HG03432 (cell line): ENCODE results near the gene TMEFF1.
A peak's percentile ranks its signal among the peaks of the same experiment; 100 is the strongest.
"Not testable (repeated sequence)": the region's sequence is repeated elsewhere in the genome, so short reads cannot be mapped to it uniquely, and the experiment has no call there.

Experiments used
- ATAC-seq: cut with Tn5 transposase; IDR thresholded peaks from one replicate; pipeline ENCODE4 v1.9.1; 2021; ENCODE audit warnings: mild to moderate bottlenecking, moderate library complexity; ENCODE audit not compliant: unreplicated experiment

TMEFF1 gene, protein sequence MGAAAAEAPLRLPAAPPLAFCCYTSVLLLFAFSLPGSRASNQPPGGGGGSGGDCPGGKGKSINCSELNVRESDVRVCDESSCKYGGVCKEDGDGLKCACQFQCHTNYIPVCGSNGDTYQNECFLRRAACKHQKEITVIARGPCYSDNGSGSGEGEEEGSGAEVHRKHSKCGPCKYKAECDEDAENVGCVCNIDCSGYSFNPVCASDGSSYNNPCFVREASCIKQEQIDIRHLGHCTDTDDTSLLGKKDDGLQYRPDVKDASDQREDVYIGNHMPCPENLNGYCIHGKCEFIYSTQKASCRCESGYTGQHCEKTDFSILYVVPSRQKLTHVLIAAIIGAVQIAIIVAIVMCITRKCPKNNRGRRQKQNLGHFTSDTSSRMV

DNA sequence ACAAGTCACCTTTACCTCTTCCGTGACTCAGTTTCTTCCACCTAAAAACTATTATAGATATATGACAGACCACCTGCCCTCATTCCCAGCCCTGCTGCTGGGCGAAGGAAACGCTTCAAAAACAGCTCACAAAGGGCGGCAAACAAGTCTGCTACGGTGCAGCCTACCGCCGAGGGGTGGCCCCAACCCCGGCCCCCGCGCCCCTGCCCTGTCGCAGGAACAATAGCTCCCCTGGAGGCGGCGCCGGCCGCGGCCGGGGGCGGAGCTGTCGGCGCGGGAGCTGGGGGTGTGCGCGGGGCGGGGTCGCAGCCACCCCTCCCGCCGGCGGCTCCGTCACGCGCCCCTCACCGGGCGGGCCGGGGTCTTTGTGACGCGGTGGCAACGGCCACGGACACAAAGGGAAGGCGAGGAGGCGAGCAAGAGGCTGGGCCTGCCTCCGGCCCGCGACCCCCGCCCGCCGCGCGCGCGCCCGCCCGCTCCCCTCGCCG, at the start of gene TMEFF1:
TSS of gene TMEFF1 (plus strand) at position 362 of the 488 bp plus-strand sequence. CDS start 396 bp downstream, outside the sequence.
- ATAC-seq: peak; percentile 69

DNA sequence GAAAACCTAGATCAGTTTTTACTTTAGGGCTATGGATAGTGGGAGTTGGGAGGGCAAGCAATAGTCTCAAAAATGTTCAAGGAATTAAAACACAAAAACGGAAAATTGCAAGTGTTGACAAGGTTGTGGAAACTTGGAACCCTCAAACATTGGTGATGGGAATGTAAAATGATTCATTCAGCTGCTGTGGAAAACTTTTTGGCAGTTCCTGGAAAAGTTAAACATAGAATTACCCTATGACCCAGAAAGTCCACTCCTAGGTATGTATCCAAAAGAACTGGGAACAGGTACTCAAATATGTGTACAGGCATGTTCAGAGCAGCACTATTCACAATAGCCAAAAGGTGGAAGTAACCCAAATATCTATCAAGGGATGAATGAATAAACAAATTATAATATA, 47.2 kb upstream of the TMEFF1 start:
- no peak for ATAC-seq

DNA sequence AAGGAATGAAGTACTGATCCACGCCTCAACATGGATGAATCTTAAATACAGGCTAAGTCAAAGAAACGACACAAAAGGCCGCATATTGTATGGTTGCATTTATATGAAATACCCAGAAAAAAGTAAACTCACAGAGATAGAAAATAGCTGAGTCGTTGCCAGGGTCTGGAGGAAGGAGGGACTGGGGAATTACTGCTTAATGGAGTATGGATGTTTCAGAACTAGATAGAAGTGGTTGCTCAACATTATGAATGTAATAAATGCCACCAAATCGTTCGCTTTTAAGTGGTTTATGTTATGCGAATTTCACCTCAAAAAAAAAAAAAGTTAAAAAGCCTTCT, 46.8 kb upstream of the TMEFF1 start:
- no peak for ATAC-seq

DNA sequence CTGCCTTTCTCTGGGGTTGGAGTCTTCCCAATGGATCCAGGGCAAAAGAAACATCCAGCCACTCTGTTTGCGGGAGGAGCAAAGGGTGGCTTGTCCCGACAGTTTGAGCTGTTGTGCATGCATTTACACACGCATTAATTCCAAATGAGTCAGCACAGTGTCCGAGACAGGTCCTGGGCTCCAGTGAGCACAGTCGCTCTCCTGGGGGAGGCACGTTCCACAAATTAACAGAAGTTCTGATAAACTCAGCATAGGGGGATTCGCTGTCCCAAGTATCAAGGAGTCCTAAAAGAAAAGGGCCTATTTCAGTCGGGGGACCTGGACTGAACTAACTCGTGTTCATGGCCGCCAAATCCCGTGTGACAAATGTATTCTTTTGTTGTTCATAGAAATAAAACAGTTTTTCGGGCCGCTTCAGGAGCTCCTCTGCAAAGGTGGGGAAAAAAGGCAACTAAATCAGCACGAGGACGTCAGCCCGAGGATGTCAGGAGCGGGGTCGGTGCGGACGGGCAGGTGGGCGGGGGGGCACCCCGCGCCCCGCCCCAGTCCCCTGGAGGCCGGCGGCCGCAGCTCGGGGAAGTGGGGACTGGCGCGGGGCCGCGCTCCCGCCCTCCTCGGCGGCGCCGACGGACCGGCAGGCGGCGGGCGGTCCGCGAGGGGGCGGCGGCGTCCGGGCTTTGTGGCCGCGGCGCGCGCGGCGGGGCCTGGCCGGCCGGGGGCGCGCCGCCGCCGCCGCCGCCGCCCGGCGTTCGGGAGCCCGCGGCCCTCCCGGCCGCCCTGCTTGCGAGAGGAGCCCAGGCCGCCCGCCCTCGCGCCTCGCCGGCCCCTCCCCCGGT, 46.2 kb upstream of the TMEFF1 start, which contains the start of gene MSANTD3:
TSS of gene MSANTD3 (plus strand) at position 614 of the 836 bp plus-strand sequence. CDS start 14,796 bp downstream, outside the sequence.
- ATAC-seq: peak; percentile 85

DNA sequence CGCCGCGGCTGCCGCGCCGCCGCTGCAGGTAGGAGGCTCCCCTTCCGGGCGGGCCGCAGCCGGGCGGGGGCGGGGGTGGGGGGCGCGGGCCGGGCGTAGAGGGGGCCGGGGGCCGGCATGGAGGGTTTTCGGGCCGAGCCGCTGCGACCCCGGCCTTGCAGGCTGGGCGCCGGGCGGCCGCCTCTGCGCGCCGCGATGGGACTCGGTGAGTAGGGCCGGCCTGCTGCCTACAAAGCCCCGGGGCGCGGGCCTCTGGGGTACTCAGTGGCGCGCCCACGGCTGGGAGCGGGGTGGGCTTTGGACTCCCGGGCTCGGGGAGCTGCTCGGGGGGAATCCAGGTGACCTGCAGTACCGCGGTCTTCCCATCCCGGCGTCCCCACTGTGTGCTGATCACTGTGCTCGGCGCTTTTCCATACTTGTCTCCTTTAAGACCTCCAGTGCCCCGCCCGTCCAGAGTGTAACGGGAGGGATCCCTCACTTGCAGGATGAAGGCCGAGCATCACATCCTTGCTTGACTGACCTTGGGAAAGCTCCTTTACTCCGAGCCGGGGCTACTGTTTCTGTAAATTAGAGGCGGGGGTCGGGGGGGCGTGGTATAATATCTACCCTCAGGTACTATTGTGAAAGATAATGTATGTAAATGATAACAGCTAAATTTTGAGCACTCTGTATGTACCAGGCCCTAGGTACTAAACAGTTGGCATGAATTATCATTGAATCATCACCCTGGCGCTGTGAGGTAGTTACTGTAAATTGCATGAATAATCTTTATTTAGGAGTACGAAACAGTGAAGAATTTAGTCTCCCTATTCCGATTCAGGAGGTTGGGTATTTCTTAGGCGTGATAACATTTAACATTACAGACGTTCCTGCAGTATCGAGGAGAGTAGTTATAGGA, 45.3 kb upstream of the TMEFF1 start:
- ATAC-seq: peak; percentile 67

DNA sequence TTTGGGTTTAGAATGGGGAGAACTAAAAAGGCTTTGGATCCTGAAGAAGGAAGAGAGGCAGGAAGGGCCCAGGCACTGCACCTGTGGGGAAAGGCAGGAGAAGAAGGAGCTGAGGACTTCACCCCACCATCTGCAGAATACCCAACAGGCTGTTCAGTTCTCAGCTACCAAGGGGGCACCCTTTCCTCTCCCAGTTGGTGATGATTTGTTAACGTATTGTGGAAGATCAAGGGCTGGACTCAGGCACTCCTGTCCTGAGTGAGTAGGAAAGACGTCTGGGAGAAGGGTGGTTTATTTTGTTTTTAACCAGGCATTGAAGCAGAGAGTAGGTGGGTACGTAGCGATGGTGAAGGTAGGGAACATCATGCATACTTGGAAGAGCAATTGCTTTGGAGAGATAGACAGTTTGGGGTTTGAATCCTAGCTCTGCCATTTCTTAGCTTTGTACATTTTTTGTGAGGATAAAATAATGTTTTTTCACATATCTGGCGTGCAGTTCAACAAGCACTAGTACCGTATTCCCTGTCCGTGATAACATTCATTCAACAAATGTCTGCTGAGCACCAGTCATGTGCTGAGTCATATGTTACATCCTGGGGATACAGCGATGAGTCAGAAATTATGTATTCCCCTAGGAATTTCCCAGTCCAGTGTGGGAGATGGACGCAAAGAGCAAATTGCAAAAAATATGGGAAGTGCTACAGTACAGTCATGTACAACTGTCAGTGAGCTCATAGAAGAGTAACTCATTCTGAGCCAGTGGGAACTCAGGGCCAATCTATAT, 43.9 kb upstream of the TMEFF1 start:
- no peak for ATAC-seq

DNA sequence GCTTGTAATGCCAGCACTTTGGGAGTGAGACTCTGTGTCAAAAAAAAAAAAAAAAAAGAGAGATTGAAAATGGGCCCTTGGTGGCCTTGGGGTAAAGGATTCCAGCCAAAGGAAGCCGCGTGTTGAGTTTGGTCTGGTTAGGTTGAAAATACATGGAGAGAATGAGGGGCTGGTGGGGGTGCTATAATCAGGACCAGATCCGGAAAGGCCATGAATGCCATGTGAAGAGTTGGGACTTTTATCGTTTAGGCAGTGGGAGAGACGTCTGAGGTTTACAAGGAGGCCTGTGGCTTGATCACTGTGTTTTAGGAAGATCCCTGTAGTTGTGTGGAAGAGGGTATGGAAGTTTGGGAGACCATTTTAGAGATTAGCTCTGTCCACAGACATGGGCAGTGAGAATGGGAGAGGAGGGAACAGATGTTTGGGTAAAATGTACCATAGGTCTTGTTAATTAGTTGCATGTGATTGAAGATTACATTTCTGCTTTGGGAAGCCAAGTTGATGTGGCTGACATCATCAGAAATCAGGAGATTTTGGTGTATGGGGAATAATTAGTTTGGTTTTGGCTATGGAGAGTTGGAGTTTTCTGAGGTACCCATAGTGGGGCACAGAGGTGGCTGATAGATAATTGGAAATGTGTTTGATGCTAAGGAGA, 42.5 kb upstream of the TMEFF1 start:
- ATAC-seq: no peak

DNA sequence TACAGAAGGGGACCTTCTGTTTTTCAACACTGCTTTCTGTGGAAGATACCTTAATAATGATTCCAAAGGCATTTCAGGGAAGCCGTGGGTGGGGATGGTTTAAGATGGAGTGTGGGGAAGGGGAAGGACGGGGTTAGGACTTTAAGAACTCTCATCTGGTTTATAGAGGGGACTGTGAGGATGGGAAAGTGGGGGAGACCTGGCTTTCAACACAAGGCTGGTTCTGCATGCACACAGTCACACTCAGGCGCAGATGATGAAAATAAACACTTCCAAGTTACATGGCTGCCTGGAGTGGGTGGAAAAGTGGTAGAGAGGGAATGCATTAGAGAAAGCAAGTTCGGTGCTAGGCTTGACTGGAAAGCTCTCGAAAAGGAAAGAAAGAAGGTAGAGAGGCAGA, 41.1 kb upstream of the TMEFF1 start:
- ATAC-seq: no peak

DNA sequence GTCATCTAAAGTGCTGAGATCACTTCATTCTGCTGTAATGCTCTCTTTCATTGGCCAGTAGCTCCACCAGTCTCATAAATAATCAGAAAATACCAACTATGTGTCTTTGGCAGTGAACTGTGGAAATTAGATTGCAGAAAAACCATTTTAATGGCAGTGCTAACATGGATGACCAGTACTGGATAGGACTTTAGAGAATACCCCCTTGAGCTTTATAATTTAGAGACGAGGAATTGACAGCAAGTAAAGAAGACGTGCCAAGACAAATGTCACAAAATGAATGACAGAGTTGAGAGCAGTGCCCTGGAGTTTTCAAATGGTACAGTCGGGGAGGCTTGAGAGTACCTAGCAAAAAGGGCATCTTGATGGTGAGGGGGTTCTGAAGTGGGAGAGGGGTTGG, 40.2 kb upstream of the TMEFF1 start:
- no peak for ATAC-seq

DNA sequence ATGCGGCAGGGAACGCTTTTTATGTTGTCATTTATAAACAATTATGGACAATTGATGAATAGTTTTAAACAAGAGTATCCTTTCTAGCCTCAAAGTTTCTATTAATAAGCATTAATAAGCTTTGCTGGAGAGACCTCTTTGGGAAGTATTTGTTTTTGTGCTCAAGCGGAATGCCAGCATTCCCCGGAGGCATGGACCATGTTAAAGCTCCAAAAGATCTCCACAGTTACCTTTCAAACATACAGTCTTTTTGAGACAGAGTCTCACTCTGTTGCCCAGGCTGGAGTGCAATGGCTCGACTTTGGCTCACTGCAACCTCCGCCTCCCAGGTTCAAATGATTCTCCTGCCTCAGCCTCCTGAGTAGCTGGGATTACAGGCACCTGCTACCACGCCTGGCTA, 36.4 kb upstream of the TMEFF1 start:
- no peak for ATAC-seq

DNA sequence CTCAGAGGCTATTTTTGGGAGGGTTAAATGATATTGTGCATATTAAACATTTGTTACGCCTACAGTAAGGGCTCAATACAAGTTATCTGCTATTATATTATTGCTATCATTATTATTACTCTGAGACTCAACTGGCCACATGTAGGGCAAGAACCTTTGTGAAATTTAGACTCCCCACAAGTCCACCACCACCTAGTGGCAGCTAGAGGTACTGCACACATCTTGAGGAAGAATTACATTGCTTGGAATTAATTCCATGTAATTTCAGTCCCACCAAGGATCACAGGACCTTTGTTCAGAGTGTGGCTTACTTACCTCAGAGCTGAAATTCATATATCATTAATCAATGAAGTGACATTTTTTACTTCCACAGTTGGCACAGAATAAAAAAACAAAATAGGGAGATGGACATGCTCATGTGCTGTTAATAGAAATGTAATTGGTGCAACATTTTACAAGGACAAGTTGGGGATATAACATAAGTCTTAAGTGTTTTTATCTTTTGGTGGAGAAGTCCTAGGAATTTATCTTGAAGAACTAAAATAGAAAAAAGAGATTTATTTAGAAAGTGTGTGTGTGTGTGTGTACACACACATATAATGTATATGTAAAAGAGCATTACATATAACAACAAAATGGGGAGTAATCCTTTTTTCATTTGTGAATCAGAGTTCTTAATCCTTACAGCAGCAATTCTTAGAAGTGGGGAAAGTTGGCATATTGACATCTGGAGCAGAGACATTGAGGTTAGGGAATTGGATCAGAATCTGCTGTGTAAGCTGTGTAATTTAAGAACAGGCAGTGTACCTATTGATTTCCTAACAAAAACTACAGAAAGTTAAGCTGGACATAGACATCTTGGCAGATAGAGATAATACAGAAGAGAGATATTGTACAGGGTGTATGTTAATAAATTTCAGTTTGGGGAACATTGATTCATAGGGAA, 34.8 kb upstream of the TMEFF1 start:
- peak; percentile 76 for ATAC-seq

DNA sequence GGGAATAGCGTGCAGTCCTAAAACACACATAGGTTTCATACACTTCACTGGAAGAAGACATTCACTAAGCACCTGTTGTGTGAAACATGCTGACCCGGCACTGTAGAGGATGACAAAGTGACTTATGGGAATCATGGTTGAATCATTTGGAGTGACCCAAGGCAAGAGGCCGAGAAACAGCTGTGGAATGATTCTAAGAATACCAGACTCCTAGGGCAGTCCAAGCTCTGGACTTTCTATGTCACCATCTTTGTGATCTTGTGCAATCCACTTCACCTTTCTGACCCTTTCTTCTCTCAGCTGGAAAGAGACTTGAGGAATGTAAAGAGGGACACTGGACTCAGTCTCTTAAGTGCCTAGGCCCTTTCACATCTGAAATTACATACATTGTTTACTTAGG, 32.9 kb upstream of the TMEFF1 start:
- no peak for ATAC-seq

DNA sequence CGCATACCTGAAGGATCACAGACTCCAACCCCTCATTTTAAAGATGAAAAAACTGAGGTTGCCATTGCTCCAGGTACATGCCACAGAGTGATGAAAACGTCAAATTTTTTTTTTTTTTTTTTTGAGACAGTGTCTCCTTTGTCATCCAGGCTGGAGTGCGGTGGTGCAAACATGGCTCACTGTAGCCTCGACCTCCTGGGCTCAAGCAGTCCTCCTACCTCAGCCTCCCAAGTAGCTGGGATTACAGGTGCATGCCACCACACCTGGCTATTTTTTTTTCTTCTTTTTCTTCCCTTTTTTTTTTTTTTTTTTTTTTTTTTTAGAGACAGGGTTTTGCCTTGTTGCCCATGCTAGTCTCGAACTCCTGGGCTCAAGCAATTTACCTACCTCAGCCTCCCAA, 32.5 kb upstream of the TMEFF1 start:
- not testable (repeated sequence) for ATAC-seq

DNA sequence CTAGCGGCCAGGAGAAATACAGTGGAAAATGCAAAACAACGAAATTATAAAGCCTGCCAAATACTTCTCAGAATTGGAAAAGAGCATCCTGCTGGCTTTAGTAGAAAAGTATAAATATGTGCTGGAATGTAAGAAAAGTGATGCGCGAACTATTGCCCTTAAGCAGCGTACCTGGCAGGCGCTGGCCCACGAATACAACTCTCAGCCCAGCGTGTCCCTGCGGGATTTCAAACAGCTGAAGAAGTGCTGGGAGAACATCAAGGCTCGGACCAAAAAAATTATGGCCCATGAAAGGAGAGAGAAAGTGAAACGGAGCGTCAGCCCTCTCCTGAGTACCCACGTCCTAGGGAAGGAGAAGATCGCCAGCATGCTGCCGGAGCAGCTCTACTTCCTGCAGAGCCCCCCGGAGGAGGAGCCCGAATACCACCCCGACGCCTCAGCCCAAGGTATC, 31.0 kb upstream of the TMEFF1 start:
- ATAC-seq: no peak

DNA sequence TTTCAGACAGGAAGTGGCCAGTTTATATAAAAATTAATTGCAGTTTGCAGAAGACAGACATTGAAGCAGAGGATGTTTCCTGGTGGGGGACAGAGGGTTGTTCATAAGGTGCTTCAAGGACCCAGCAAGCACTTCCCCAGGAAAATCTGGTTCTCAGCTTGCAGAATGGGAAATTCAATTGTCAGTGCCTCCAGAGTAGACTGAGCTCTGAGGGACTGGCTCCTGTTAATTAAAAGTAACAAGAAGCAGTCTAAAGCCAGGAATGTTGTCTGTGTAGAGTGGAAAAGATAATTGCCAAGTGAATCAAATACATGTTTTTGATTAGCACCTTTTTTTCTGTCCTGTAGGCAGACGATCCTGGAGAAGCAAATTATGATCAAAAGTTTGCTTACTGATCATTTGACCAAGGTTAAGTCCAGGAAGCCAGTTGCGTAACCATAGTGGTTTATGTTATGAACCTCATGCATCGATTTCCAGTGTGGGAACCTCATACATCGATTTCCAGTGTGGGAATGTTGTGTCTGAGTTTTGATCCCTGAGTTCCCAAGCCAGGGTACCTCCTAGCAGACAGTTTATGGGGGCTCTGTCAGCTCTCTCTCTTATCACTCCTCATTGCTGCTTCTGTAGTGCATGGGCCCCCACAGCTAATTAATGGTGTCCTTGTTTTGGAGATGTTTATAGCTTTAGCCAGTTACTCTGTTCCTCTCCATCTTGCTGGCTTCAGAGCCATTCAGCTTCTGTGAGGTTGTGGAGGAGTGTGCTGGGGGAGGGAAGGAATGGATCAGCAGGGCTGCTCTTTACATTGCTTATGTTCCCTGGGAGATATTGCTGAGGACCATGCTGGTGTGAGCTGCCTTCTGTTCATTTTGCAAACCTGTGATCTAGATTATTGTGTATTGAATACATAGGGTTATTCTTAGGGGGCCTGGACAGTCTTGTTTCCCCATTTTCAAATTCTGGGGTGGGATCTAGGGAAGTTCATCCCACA, 28.9 kb upstream of the TMEFF1 start:
- no peak for ATAC-seq

DNA sequence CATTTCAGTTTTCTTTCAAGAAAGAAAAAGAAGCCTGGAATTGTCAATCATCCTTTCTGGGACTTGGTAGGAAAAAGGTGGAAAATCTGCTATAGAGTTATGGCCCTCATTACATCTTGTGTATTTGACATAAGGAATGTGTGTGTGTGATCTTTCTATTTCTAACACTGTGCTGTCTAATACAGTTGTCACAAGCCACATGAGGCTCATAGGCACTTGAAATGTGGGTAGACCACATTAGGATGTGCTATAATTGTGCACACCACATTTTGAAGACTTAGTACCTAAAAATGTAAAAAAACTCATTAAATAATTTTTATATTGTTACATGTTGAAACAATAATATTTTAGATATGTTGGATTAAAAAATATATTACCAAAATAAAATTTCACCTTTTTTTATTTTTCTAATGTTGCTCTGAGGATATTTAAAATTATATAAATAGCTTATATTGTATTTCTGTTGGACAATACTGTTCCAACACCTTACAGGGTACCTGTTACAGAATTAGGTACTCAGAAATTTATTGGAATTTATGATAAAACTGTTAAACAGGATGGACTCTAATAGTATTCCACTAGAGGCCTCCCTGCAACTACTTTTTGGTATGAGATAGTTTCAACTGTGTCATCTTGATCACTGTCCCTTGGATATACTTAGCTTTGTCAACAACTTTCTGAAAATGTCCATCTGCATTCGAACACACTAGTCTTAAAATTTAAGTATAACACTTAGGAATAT, 27.6 kb upstream of the TMEFF1 start:
- ATAC-seq: no peak
